Brain pericyte (primary cell): ENCODE results near the gene SHROOM3.
"Not testable (repeated sequence)": the region's sequence is repeated elsewhere in the genome, so short reads cannot be mapped to it uniquely, and the experiment has no call there.

ENCODE experiments used
- DNase-seq: peaks from one replicate; pipeline ENCODE4 v3.0.0-alpha.2; 2012; ENCODE audit warnings: low read depth, low spot score

Gene SHROOM3

GRCh38 chr4:76434901-76435527 lies at the start of gene SHROOM3:
TSS of gene SHROOM3 (plus strand) at chr4:76435229. CDS start at chr4:76436053, 824 bp downstream.
- DNase-seq, result no peak

GRCh38 chr4:76385974-76386373 lies 49.1 kb upstream of the SHROOM3 start:
- no peak for DNase-seq

- DNase-seq, result no peak
Observed at GRCh38 chr4:76386566-76387305, 48.3 kb upstream of the SHROOM3 start.

- no peak for DNase-seq
Observed at GRCh38 chr4:76388160-76388908, 46.7 kb upstream of the SHROOM3 start.

GRCh38 chr4:76401654-76402053 lies 33.4 kb upstream of the SHROOM3 start:
- no peak for DNase-seq

- DNase-seq, result no peak
Observed at GRCh38 chr4:76406081-76406480, 28.9 kb upstream of the SHROOM3 start.

GRCh38 chr4:76407440-76408119 lies 27.4 kb upstream of the SHROOM3 start:
- DNase-seq, result no peak

GRCh38 chr4:76410636-76411035 lies 24.4 kb upstream of the SHROOM3 start:
- no peak for DNase-seq

GRCh38 chr4:76420188-76420761 lies 14.8 kb upstream of the SHROOM3 start:
- DNase-seq, result no peak

- DNase-seq, result no peak
Observed at GRCh38 chr4:76420762-76421581, 14.1 kb upstream of the SHROOM3 start, which contains the start of gene CCDC158. TSS of gene CCDC158 (minus strand) at chr4:76421141. CDS start at chr4:76403207, 17,934 bp downstream.

- not testable (repeated sequence) for DNase-seq
Observed at GRCh38 chr4:76423159-76423558, 11.9 kb upstream of the SHROOM3 start.

GRCh38 chr4:76426272-76426671 lies 8.8 kb upstream of the SHROOM3 start:
- DNase-seq, result no peak

GRCh38 chr4:76429636-76430035 lies 5.4 kb upstream of the SHROOM3 start:
- no peak for DNase-seq

GRCh38 chr4:76430519-76431388 lies 4.3 kb upstream of the SHROOM3 start:
- no peak for DNase-seq

- DNase-seq, result no peak
Observed at GRCh38 chr4:76435528-76436319, 695 bp downstream of the SHROOM3 start.

- DNase-seq, result no peak
Observed at GRCh38 chr4:76439491-76439890, 4.5 kb downstream of the SHROOM3 start.

GRCh38 chr4:76441881-76442280 lies 6.9 kb downstream of the SHROOM3 start:
- no peak for DNase-seq

GRCh38 chr4:76442807-76443206 lies 7.8 kb downstream of the SHROOM3 start:
- no peak for DNase-seq

GRCh38 chr4:76443376-76443775 lies 8.3 kb downstream of the SHROOM3 start:
- DNase-seq, result no peak
